Activated naive CD8-positive, alpha-beta T cell treated with anti-CD3 and anti-CD28 coated beads, Interleukin-2, amount 10 ng/mL, durations not matched to agents 7 days and 5 days (primary cell): ENCODE results near the gene HMBS. TPM values are rescaled to one million over a fixed set of nuclear protein-coding genes. Genes with fewer than 3 reads are reported as not detected.
"Not testable (repeated sequence)": the region's sequence is repeated elsewhere in the genome, so short reads cannot be mapped to it uniquely, and the experiment has no call there.

Experiments used
- ATAC-seq: fragments of 150-1000 bp; cut with Tn5 transposase; one replicate; pipeline ENCODE4 v1.10.0; 2021; ENCODE audit warnings: low read depth, moderate library complexity
- POLR2A ChIA-PET: fragments of 350-600 bp; sonication (Branson Sonifier 250); formaldehyde crosslinking; loops from one replicate; lab custom pipeline; 2021; ENCODE audit warnings: antibody characterized with exemption; lab: Charles Lee
- DNase-seq: peaks from one replicate; pipeline ENCODE4 v3.0.0; 2021
- H3K27ac Mint-ChIP-seq: one replicate; pipeline ENCODE4 v1.8.0; 2022; ENCODE audit warnings: mild to moderate bottlenecking, mixed read lengths
- H3K27me3 Mint-ChIP-seq: one replicate; pipeline ENCODE4 v1.8.0; 2022; ENCODE audit warnings: mild to moderate bottlenecking, moderate library complexity, mixed read lengths
- H3K36me3 Mint-ChIP-seq: one replicate; pipeline ENCODE4 v1.8.0; 2021; ENCODE audit warnings: mild to moderate bottlenecking, mixed read lengths
- H3K4me1 Mint-ChIP-seq: one replicate; pipeline ENCODE4 v1.8.0; 2021; ENCODE audit warnings: mixed read lengths
- H3K4me3 Mint-ChIP-seq: one replicate; pipeline ENCODE4 v1.8.0; 2022; ENCODE audit warnings: mild to moderate bottlenecking, moderate library complexity, mixed read lengths
- H3K9me3 Mint-ChIP-seq: one replicate; pipeline ENCODE4 v1.8.0; 2021; ENCODE audit warnings: mixed read lengths
- total RNA-seq, 2 experiments: library from RNA; stranded (reverse); gene quantifications; one replicate each; pipeline ENCODE4 v1.2.3, GENCODE V29; 2021

HMBS gene
- total RNA-seq: 10 to 100 TPM; 18.0 to 18.8 TPM

DNA sequence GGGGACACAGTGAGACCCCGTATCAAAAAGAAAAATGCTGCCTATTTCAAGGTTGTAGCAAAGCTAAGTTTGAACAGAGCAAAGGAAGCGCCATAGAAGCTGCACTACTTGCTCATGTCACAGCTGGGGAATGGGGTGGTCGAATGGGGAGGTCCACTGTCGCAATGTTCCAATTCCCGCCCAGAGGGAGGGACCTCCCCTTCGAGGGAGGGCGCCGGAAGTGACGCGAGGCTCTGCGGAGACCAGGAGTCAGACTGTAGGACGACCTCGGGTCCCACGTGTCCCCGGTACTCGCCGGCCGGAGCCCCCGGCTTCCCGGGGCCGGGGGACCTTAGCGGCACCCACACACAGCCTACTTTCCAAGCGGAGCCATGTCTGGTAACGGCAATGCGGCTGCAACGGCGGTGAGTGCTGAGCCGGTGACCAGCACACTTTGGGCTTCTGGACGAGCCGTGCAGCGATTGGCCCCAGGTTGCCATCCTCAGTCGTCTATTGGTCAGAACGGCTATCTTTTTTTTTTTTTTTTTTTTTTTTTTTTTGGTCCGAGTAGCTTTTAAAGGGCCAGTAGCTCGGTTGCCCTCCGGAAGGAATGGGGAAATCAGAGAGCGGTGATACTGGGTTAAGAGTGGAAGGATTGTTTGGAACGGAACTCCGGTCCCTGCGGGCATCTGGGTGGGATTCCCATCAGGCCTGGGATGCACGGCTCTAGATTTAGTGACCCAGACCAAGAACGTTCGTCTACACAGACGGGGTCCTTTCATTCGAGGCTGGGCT lies at the start of gene HMBS:
Gene HMBS, plus strand, starts transcription at position 219 of the 774 bp plus-strand sequence. Its CDS starts 153 bp downstream, at position 372.
- Mint-ChIP-seq H3K9me3 (no peaks in the 10 kb centered on the region), H3K36me3 (peaks cover 5% of the 10 kb centered on the region), H3K4me3 (peak within 1 kb of the TSS; percentile 93), H3K27ac (peak within 1 kb of the TSS; percentile 90), H3K27me3 (no peaks in the 10 kb centered on the region), H3K4me1 (peaks cover 25% of the 10 kb centered on the region)
- ATAC-seq (peak; percentile 88), DNase-seq (peak; percentile 92)
- POLR2A ChIA-PET: interaction anchor here (0.6 to 4.2 kb wide), 17 partner anchors 10 to 848 kb away, joined by 3 to 83 read pairs (median 4); partner anchors contain the start of genes C2CD2L, DPAGT1, HYOU1 and NLRX1

DNA sequence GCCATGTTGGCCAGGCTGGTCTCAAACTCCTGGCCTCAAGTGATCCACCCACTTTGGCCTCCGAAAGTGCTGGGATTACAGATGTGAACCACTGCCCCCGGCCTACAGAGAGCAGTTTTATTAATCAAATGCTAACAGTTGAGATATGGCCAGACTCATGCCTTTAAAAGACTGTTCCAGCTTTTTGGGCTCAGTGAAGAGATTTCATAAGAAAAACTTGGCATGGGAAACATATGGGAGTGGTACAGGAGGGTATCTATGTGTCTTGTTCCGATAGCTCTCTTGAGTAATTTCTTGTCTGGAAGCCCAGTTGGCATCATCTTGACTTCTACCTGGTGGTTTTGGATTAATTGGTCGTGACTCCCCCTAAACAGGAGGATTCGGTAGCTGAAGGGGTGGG lies 45.8 kb upstream of the HMBS start:
- H3K36me3 Mint-ChIP-seq: no peaks in the 10 kb centered on the region
- H3K4me3 Mint-ChIP-seq: no peak overlapping the region
- H3K9me3 Mint-ChIP-seq: no peaks in the 10 kb centered on the region
- DNase-seq (no peak), ATAC-seq (no peak)
- no peak overlapping the region for H3K27ac Mint-ChIP-seq
- peaks cover 8% of the 10 kb centered on the region for H3K27me3 Mint-ChIP-seq
- POLR2A ChIA-PET: no interaction called here
- peaks cover 1% of the 10 kb centered on the region for H3K4me1 Mint-ChIP-seq

DNA sequence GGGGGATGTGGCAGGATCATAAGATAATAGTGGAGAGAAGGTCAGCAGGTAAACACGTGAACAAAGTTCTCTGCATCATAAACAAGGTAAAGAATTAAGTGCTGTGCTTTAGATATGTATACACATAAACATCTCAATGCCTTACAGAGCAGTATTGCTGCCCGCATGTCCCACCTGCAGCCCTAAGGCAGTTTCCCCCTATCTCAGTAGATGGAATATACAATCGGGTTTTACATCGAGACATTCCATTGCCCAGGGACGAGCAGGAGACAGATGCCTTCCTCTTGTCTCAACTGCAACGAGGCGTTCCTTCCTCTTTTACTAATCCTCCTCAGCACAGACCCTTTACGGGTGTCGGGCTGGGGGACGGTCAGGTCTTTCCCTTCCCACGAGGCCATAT lies 45.2 kb upstream of the HMBS start:
- H3K9me3 Mint-ChIP-seq, H3K4me3 Mint-ChIP-seq, H3K27me3 Mint-ChIP-seq, DNase-seq, H3K27ac Mint-ChIP-seq, H3K36me3 Mint-ChIP-seq, H3K4me1 Mint-ChIP-seq, ATAC-seq, POLR2A ChIA-PET: not testable (repeated sequence)

GRCh38 chr11:119041821-119042514 lies 42.7 kb upstream of the HMBS start:
- peaks cover 1% of the 10 kb centered on the region for H3K4me1 Mint-ChIP-seq
- no peaks in the 10 kb centered on the region for H3K9me3 Mint-ChIP-seq
- ATAC-seq (peak; percentile 36), DNase-seq (no peak)
- POLR2A ChIA-PET: no interaction called here
- H3K27me3 Mint-ChIP-seq: peaks cover 8% of the 10 kb centered on the region
- H3K4me3 Mint-ChIP-seq: no peak overlapping the region
- H3K36me3 Mint-ChIP-seq: peaks cover 8% of the 10 kb centered on the region
- no peak overlapping the region for H3K27ac Mint-ChIP-seq

GRCh38 chr11:119042927-119043326 lies 41.8 kb upstream of the HMBS start:
- DNase-seq (no peak), ATAC-seq (no peak)
- peaks cover 1% of the 10 kb centered on the region for H3K4me1 Mint-ChIP-seq
- POLR2A ChIA-PET: interaction anchor here (0.7 kb wide), 1 partner anchor 13 kb away, joined by 3 read pairs; the partner anchor contains the start of gene SLC37A4
- peaks cover 15% of the 10 kb centered on the region for H3K36me3 Mint-ChIP-seq
- H3K9me3 Mint-ChIP-seq: no peaks in the 10 kb centered on the region
- H3K27ac Mint-ChIP-seq: no peak overlapping the region
- peaks cover 8% of the 10 kb centered on the region for H3K27me3 Mint-ChIP-seq
- H3K4me3 Mint-ChIP-seq: no peak overlapping the region

GRCh38 chr11:119044708-119045107 lies 40.0 kb upstream of the HMBS start:
- POLR2A ChIA-PET: no interaction called here
- Mint-ChIP-seq H3K4me3 (no peak overlapping the region), H3K36me3 (peaks cover 21% of the 10 kb centered on the region), H3K27ac (no peak overlapping the region), H3K9me3 (no peaks in the 10 kb centered on the region), H3K4me1 (peaks cover 1% of the 10 kb centered on the region), H3K27me3 (peaks cover 5% of the 10 kb centered on the region)
- DNase-seq (no peak), ATAC-seq (no peak)

DNA sequence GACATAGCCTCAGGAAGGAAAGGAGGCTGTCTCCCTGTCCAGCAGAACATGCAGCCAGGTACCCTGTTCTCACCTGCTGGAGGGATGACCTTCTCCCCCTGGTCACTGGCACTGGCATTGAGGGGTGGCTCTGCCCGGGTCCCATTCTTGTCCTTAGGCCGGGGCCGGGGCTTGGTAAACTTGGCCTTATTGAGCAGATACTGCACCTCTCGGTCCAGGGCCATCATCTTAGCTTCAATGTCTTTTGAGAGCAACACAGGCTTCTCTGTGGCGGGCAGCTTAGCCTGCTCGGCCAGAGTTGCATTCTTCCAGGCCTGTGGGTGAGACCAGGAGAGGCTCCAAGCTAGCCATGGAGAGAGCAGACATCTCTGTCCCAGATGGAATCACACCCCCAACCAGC lies 38.2 kb upstream of the HMBS start:
- Mint-ChIP-seq H3K4me1 (peaks cover 1% of the 10 kb centered on the region), H3K36me3 (peaks cover 28% of the 10 kb centered on the region), H3K27ac (no peak overlapping the region), H3K27me3 (no peaks in the 10 kb centered on the region), H3K4me3 (no peak overlapping the region), H3K9me3 (no peaks in the 10 kb centered on the region)
- DNase-seq: no peak
- POLR2A ChIA-PET: interaction anchor here (0.6 to 0.7 kb wide), 2 partner anchors 11 to 274 kb away, joined by 3 read pairs; partner anchors contain the start of gene HYOU1
- no peak for ATAC-seq

GRCh38 chr11:119047205-119047604 lies 37.5 kb upstream of the HMBS start:
- Mint-ChIP-seq H3K27me3 (no peaks in the 10 kb centered on the region), H3K9me3 (no peaks in the 10 kb centered on the region), H3K27ac (peak overlapping the region; percentile 47), H3K4me3 (no peak overlapping the region), H3K36me3 (peaks cover 31% of the 10 kb centered on the region), H3K4me1 (peaks cover 1% of the 10 kb centered on the region)
- POLR2A ChIA-PET: no interaction called here
- DNase-seq (no peak), ATAC-seq (no peak)

DNA sequence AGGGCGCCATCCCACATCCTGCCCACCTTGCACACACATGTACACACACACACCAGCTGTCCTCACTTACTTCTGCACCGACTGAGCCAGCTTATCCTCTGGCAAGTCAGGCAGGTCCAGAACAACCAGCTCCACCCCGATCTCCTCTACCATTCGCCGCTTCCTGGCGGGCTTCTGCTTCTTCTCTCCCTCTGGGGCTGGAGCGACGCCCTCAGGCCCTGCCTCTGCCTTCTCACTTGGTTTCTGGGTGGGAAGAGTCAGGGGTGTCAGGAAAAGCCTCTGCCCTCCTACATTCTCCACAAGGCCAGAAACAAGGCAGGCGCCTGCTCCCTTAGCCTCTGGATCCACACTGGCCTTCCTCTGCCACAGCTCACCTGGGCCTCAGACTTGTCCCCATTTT lies 36.0 kb upstream of the HMBS start:
- no peaks in the 10 kb centered on the region for H3K9me3 Mint-ChIP-seq

DNA sequence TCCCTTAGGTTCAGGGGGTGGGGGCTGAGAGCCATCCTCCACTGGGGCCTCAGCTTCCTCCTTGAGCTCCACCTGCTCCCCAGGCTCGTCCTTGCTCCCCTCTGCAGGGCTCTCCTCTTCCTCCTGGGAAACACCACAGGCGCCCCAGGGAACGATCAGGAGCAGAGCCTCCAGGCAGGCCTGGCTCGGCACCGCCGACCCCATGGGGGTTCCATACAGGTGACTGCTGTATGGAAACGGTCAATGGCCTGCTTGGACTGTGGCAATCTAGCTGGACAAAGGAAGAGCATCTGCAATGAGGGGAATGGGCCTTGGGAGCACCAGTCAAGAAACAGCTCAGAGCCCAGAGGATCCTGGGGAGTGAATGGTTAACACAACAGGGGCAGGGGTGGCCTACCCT lies 35.6 kb upstream of the HMBS start:
- POLR2A ChIA-PET: no interaction called here
- Mint-ChIP-seq H3K27ac (no peak overlapping the region), H3K27me3 (no peaks in the 10 kb centered on the region), H3K4me3 (no peak overlapping the region), H3K9me3 (no peaks in the 10 kb centered on the region), H3K36me3 (peaks cover 34% of the 10 kb centered on the region), H3K4me1 (peaks cover 2% of the 10 kb centered on the region)
- no peak for DNase-seq
- no peak for ATAC-seq

More for the DNA sequence above, 36.0 kb upstream of the HMBS start:
- Mint-ChIP-seq H3K4me3 (no peak overlapping the region), H3K36me3 (peaks cover 34% of the 10 kb centered on the region), H3K4me1 (peaks cover 2% of the 10 kb centered on the region), H3K27ac (peak overlapping the region; percentile 22), H3K27me3 (no peaks in the 10 kb centered on the region)
- ATAC-seq (no peak), DNase-seq (no peak)
- POLR2A ChIA-PET: interaction anchor here (1.1 to 1.3 kb wide), 2 partner anchors 8 to 30 kb away, joined by 3 to 6 read pairs; partner anchors contain the start of genes RPS25 and TRAPPC4

- no peaks in the 10 kb centered on the region for H3K9me3 Mint-ChIP-seq
- peaks cover 11% of the 10 kb centered on the region for H3K4me1 Mint-ChIP-seq
- DNase-seq (no peak), ATAC-seq (no peak)
- H3K27me3 Mint-ChIP-seq: no peaks in the 10 kb centered on the region
- H3K4me3 Mint-ChIP-seq: no peak overlapping the region
- no peak overlapping the region for H3K27ac Mint-ChIP-seq
- H3K36me3 Mint-ChIP-seq: peaks cover 28% of the 10 kb centered on the region
- POLR2A ChIA-PET: interaction anchor here (0.9 to 1.8 kb wide), 2 partner anchors 16 to 54 kb away, joined by 3 to 8 read pairs; partner anchors contain the start of genes CENATAC and VPS11
These were observed 33.1 kb upstream of the HMBS start for GRCh38 chr11:119051440-119052162.

GRCh38 chr11:119052163-119052814 lies 32.4 kb upstream of the HMBS start:
- Mint-ChIP-seq H3K27ac (no peak overlapping the region), H3K27me3 (no peaks in the 10 kb centered on the region), H3K4me3 (no peak overlapping the region), H3K9me3 (no peaks in the 10 kb centered on the region), H3K36me3 (peaks cover 25% of the 10 kb centered on the region), H3K4me1 (peaks cover 11% of the 10 kb centered on the region)
- DNase-seq (no peak), ATAC-seq (no peak)
- POLR2A ChIA-PET: no interaction called here
